ENCODE results near the gene C7orf33.
"Not testable (repeated sequence)": the region's sequence is repeated elsewhere in the genome, so short reads cannot be mapped to it uniquely, and the experiment has no call there.

The C7orf33 gene

DNA sequence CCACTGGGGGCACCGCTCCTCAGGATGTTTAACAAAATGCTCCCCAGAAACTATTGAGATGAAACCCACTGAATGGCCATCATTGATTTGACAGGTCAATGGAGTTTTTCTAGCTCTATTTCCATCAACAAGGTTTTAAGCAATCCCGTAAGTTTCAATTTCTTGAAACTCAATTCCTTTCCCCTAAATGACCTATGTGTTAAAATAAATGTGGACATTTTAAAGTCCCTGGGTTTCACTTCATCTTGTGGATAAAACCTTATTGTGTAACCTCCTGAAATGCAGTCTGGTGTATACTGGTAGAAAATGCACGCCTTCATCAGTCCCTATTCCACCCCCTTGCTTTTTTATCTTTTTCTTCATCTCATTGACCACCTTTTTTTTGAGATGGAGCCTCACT, 8.9 kb upstream of the C7orf33 start:
- DNase-seq, result no peak

DNA sequence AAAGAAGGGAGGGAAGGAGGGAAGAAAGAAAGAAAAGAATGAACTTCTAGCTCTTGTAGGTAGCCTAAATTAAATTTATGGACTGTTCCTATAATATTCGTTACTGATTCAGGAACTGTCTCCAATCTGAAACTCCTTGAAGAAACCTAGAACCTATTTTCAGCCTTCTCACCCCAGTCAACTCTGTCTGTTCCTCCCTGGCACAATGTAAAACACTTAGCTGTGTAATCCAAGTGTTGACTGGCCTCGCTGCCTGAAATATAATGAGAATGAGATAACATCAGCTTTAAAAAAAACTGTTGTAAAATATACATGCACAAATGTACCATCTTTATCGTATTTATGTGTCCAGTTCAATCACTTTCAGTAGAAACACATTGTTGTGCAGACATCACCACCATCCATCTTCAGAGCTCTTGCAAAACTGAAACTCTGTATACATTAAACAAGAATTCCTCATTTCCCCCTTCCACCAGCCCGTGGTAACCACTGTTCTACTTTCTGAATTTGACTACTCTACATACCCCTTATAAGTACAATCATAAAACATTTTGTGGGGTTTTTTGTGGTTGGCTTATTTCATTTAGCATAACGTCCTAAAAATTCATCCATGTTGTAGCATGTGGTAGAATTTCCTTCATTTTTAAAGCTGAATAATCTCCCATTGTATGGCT, 6.3 kb upstream of the C7orf33 start:
- DNase-seq, result no peak

DNA sequence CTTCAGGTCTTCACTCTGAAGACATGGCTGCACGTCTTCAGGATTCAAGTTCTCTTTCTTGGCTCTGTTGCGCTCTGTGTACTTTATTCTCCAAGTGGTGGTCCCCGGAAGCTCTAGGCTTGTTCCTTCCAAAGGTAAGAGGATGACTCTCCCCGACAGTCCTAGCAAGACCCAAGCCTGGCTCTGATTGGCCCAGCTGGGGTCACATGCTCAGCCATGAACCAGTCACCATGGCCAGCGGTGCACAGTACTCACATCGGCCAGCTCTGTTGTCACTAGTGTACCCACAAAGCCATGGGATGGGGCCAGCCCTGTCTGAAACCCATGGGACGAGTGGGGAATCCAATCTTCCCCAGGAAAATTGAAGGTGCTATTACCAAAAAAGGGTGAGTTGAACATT, 5.2 kb upstream of the C7orf33 start:
- no peak for DNase-seq

DNA sequence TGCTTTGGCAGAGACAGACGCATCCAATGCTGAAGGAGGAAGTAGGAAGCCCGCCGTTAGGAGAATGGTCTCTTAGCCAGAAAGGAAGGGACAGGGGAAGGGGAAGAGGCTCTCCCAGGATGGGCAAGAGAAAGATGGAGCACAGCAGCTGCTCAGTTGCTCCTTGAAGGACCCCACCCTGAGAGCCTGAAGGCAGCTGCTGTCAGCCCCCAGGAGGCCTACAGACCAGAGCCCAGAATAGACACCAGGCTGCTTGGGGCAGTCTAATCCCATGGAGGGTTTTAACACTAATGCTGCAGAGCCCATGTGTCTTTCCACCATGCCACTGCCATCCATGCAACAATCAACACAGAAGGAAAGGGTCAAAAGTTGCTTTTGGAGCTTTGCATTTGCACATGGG, 3.5 kb upstream of the C7orf33 start:
- no peak for DNase-seq

DNA sequence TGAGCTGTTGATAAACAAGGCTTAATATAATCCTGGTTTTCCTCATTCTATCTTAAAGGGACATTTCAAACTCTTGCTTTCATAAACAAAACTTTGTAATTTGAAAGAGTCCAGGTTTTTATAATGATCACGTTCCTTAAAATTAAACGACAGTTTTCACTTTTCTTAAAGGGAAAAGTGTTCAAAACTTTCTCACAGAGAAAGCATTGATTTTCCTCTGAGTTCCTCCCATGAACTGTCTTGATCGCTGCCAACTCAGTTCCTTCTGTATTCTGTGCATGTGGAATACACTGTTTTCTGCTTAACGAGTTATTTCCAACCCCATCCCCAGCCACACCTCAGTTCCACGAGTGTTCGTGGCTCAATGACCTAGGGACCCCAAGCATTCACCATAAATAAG, 2.4 kb upstream of the C7orf33 start:
- no peak for DNase-seq

DNA sequence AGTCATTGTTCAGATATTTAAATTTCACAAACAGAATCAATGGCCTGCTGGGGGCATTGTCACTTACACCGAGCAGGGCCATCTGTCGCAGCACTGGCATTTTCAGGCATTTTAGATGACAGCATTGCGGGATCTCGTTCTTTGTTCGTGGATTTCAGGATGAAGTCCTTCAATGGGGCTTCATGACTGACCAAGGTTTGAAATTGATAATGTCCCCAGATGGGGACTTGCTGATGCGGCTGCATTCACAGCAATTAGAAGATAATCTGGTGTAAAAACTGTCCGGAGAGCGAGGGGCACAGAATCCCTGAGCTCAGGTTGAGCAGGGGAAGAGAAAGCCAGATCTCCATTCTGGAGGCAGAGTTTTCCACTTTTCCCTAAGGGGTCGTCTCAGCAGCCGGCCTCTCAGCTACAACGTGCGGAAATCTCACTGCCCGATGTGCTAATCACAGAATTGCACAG, 1.9 kb upstream of the C7orf33 start:
- no peak for DNase-seq

DNA sequence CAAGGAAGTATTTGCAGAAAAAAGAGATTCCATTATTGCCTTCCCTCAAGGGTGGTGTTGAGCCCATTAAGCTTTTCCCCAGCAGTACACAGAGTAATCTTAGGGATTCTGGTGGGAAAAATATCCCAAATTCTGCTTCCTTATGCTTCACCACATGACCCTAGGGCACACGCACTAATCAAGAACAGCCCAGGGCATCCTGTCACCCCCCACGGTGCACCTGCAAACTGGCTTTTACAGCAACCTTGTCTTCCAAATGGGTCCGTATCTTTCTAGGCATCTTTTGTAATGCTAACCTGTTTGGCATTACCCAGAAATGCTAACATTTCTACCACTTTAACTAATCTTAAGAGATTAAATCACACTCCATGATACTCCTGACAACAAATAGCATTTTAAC, 926 bp upstream of the C7orf33 start:
- DNase-seq, result no peak

DNA sequence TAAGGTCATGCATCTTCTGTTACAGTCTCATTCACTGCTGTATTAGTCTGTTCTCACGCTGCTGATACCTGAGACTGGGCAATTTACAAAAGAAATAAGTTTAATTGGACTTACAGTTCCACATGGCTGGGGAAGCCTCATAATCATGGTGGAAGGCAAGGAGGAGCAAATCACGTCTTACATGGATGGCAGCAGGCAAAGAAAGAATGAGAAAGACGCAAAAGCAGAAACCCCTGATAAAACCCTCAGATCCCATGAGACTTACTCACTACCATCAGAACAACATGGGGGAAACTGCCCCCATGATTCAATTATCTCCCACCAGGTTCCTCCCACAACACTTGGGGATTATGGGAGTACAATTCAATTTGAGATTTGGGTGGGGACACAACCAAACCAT, 5.8 kb downstream of the C7orf33 start:
- DNase-seq, result not testable (repeated sequence)

DNA sequence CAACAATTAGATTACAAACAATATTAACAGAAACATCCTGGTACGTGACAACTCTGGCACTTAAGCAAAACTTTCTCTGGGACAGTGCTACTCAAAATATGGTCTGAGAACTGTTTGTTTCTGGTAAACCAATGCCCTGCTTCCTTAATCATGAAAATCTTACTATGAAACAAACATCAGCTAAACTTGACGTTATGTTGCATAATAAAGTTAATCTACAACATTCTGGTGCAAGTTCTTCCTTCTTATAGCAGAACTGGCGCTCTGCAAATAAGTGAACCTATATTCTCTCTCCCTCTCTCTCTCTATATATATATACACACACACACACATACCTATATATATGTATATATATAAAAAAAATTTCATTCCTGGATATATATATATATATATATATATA, 7.8 kb downstream of the C7orf33 start:
- DNase-seq, result no peak

DNA sequence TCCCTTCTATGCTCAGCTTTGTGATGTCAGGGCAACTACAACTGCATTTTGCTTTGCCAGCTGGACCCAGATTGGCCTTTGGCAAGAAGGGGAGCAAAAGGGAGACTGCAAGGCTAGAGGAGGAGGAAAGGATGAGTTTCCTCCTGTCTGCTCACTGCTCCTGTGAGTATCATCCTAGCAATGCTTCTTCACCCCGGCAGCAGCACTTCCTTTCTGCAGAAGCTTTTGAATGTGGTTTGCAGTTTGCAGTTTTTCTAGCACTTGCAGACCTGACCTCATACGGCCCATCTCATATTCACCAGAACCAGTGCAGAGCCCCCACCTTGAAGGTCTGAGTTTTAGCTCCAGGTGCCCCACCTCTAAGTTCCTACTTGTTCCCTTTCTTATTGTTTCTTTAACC, 14.8 kb downstream of the C7orf33 start:
- DNase-seq, result no peak

DNA sequence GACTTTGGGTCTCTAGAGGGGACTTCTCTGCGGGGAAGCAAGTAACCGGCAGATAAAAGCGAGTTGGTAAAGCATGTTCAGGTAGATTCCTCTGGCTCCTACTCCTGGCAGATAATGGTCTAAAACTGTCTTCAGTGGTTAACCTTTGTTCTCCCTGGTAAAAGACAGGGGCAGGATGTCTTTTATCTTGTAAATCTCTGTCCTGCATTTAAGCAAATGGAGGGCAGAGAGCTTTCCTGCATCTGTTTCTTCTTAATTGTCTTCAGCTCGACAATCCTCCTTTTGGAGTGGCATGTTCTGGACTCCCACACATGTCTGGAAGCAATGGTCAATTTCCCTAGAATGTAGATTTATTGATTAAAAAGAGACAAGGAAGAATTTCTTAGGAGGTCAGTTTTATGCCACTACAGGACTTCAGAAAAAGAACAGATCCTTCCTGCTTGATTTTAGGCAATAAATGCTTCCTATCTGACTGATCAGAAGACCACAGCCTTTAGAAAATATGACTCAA, 16.6 kb downstream of the C7orf33 start:
- no peak for DNase-seq

DNA sequence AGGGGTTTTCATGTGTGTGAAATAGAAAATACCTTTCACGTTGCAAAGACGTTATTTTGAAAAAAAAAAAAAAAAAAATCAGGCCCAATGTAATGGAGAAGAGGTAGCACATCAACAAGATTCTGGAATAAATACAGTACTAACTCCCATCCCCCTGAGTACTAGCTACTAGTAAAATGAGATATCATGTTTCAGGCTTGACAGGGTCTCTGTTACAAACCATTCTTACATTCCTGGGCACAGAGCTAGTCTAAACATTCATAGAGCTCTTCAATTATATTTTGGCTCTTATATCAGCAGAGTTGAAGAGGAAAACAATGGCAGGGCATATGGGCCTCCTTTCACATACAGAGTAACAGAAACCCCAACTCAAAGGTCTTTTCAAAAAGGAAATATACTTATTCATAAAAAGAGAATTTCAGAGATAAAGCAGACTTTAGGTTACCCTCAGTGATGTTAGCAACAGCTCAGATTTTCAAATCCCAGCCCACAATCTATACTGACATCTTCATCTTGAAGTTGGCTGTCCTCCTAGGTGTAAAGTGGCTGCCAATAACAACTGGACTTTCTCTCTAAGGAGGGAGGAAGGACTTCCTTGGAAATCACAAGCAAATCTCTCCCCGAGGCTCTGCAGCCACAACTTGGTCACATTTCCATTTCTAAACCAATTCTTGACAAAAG, 18.6 kb downstream of the C7orf33 start:
- DNase-seq, result no peak

DNA sequence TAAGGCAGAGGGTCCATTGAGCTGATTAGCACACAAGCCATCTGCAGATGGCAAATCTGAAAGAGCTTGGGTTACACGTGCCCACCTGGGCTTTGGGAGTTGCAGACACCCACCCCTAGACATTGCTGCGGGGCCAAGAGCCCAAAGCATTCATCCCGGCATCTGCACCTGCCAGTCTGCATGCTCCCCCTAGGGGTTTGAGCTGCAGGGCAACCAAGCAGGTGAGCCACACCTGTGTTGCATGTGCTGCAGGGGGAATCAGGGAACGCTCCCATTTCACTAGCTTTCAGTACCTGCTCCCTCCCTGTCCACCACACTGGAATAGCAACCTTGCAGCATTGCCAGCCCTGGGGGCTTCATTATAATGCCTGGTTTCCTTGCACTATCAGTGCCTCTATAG, 21.1 kb downstream of the C7orf33 start:
- DNase-seq, result no peak

DNA sequence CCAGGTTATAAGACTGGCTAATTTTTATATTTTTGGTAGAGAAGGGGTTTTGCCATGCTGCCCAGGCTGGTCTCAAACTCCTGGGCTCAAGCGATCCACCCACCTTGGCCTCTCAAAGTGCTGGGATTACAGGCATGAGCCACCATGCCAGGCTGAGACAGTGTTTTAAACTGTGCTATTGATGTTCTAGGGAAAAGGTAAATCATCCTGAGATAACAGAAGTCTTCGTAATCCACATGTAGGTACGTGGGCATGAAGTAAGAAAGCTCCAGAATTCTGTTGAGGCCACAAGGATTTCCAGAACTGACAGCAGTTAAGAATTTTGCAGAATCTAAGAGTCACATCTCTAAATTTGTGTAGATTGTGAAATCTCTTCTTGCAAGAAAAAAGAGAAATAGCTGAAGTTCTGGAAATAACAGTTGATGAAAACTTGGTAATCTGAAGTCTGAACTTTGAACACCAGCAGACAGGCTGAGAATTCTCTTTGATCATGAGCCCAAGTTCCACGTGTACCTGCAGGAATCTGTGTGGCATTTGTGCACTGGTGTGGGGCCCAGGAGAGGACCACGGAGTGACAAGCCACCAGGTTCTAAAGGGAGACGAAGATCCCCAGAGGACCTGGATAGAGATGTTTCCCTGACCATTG, 24.6 kb downstream of the C7orf33 start:
- DNase-seq, result no peak

DNA sequence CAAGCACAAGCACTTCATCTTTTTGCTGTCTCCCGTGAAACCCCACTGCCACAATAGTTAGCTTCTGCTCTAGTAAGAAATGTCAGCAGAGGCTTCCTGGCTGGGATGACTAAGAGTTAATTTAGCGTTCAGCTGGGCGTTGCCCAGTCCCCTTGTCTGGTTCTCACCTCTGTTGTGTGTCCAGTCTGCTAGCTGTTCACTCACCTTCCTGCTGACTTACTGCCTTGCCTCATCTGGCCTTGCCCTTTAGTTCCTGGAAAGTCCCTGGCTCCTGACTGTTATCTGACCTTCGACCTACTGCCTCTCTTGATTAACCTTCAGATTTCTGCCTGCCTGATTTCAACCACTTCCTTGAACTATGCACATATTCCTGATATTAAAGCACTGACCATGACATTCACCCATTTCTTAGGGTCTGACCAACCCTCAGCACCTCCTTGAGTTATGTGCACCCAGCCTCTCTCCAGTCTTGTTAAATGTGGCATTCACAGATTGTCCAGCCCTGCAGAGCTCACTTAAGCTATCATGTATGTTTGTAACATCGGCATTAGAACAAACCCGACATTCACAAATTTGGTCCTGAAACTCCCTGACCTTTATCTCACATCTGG, 30.3 kb downstream of the C7orf33 start:
- no peak for DNase-seq

DNA sequence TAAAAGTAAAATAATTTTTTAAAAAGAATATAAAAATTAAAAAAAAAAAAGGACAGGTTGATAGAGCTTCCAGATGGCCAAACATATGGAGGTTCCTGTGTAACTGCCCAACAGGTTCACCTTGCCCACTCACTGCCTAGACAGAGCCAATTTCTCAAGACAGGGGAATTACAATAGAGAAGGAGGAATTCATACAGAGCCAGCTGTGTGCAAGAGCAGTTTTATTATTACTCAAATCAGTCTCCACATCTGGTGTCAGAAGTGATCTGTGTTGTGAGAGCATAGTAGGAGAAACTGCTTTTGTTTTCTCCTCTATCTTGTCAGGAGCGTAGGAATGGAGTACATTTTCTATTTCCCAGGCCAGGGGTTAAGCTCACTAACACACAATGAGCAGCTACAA, 31.0 kb downstream of the C7orf33 start:
- no peak for DNase-seq

DNA sequence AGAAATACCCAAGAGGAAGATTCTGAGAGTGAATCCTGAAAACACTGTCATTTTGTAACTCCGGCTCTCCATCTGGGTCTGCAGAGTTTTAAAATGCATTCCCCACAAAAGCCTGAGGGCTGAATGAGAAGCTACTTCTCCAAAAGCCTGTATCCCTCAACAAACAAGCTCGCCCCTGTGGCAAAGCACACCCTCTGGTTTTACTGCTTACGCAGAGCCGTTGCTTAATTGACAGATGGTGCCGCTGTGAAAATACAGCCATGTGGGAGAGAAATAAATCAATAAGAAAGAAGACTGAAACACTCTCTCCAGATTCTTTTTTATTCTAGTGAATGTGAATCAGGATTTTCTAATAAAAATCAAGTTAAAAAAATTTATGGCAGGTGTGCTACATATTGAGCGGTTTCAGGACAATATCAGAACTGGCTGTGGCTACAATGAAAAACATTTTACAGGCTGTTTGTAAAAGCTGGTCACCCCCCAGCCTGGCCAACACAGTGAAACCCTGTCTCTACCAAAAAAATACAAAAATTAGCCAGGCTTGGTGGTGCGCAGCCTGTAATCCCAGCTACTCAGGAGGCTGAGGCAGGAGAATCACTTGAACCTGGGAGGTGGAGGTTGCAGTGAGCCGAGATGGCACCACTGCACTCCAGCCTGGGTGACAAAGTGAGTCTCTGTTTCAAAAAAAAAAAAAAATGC, 32.5 kb downstream of the C7orf33 start:
- DNase-seq, result no peak

DNA sequence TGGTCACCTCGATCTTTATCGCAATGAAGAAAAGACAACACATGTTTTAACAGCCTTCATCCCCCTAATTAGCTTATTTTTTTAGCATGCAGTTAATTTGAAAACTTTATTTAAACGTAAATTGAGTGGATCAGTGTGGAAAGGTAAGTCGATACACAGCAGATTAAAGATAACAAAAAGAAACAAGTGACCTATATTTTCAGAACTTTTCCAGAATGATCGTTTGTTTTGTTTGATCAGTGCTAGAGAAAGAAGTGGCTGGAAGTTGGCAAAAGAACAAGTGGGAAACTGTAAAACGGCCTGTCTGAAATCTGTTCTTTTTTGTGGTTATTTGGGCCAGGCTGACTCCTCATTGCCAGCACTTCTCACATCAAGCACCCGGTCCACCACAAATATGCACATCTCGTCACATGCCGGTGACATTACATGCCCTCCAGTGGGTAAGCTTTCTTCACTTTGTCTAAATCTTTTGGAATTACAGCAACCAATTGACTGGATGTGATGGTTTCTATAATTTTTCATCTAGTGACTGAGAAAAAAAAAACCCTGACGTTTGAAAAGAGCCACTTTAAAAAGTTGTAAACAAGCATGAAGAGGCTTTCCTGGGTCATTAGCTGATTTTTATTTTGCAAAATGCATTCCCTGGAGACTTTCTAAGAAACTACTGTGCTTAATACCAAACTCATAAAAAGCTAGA, 33.2 kb downstream of the C7orf33 start:
- no peak for DNase-seq

DNA sequence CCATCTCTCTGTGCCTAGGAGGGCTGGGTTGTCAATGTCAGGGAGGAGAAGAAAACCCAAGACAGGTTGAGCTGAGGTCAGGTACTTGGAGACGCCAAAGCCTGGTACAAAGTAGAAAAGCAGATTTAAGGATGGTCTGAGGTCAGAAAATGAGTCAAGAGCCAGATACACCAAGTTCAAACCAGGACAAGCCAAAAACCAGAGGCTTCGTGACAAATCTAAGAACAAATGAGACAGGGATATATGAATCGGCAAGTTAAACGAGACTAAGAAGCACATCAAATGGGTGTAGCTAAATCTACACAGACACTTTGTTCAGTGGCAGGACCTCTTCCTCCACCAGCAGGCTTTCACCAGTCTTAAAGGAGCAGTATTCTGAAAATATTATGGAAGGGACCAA, 34.2 kb downstream of the C7orf33 start:
- DNase-seq, result no peak

DNA sequence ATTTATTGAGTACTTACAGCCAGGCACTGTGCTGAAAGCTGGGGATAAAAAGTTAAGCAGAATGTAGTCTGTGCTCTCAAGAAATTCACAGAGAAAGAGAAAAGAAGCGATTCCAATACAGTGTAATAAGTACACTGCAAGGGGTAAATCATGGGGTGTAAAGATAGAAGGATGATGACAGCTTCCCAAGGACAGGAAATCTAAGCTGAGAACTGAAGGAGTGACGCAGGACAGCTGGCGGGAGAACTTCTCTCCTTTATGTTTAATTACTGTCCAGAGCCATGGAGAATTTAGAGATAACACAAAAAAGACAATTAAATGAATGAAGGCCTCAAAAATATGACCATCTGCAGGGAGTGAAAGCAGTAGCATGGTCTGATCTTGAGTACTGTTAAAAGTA, 34.8 kb downstream of the C7orf33 start:
- DNase-seq, result no peak

DNA sequence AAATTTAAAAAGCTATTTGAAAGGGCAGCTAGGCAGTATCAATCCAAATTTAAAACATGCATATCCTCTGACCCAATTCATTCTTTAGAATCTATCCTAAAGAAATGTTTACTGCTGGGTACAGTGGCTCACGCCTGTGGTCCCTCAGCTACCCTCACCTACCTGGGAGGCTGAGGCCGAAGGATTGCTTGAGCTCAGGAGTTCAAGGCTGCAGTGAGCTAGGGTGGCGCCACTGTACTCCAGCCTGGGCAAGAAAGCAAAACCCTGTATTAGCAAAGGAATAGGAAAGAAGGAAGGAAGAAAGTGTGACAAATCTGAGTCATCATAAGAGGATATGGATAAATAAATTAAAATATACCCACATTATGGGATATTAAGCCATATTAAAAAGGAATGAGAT, 36.3 kb downstream of the C7orf33 start:
- DNase-seq, result no peak

DNA sequence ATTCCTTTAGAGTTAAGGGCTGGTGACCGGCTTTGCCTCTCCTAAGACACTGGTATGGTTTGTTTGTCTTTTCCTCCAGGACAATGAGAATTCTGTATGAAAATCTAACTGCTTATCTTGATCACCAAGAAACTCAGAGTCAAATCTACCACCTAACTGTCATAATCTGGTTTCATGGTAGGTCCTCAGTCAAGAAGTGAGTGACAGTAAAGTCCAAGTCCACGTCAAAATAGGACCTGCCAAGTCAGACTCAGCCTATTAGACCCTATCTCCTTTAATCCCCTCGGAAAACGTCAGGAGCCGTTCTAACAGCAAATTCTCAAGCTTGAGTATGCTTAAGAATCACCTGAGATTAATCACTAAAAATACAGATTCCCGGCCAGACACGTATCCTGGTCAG, 37.4 kb downstream of the C7orf33 start:
- DNase-seq, result no peak

DNA sequence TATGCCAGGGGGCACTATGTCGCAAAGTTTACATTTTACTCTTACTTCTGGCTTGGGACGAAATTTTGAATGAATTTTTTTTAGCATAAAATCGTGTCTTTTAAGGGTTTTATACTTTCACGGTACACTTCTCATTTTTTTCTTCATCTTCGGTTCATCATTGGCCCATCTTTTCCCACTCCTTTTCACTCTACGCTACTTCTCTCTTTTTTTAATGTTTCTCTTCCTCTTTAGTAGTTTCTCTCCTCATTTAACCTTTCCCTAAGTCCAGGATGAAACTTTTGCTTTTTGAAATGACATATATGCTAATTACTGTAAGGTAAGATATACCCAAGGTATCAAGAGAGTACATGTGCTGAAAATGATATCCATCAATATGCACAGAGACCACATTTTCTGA, 39.5 kb downstream of the C7orf33 start:
- DNase-seq, result no peak
